HG02852 (cell line): ENCODE results near the gene MKNK2.

Source experiments
- ATAC-seq: cut with Tn5 transposase; IDR thresholded peaks from one replicate; pipeline ENCODE4 v1.9.1; 2021; ENCODE audit warnings: mild to moderate bottlenecking, moderate library complexity; ENCODE audit not compliant: unreplicated experiment

MKNK2 gene

GRCh38 chr19:2058570-2059421, 7.8 kb upstream of the MKNK2 start:
- ATAC-seq: no peak

- ATAC-seq: no peak
Observed at GRCh38 chr19:2057484-2058469, 6.7 kb upstream of the MKNK2 start.

GRCh38 chr19:2056837-2057192, 5.8 kb upstream of the MKNK2 start:
- no peak for ATAC-seq

GRCh38 chr19:2055931-2056836, 5.1 kb upstream of the MKNK2 start:
- no peak for ATAC-seq

GRCh38 chr19:2054763-2055162, 3.7 kb upstream of the MKNK2 start:
- no peak for ATAC-seq

- ATAC-seq: no peak
Observed at GRCh38 chr19:2053601-2054389, 2.8 kb upstream of the MKNK2 start.

- ATAC-seq: no peak
Observed at GRCh38 chr19:2051773-2052704, 995 bp upstream of the MKNK2 start.

GRCh38 chr19:2050349-2050990, 574 bp downstream of the MKNK2 start:
- no peak for ATAC-seq

GRCh38 chr19:2049741-2050348, 1.2 kb downstream of the MKNK2 start:
- no peak for ATAC-seq

- ATAC-seq: no peak
Observed at GRCh38 chr19:2048959-2049740, 1.9 kb downstream of the MKNK2 start.

- ATAC-seq: no peak
Observed at GRCh38 chr19:2048104-2048958, 2.7 kb downstream of the MKNK2 start.

- ATAC-seq: no peak
Observed at GRCh38 chr19:2047449-2048103, 3.5 kb downstream of the MKNK2 start.

- no peak for ATAC-seq
Observed at GRCh38 chr19:2047076-2047448, 4.0 kb downstream of the MKNK2 start.

- no peak for ATAC-seq
Observed at GRCh38 chr19:2046046-2046907, 4.8 kb downstream of the MKNK2 start.

- ATAC-seq: no peak
Observed at GRCh38 chr19:2045501-2046045, 5.5 kb downstream of the MKNK2 start.
